Hepatocyte (in vitro differentiated cells): ENCODE data around the gene AIRE. TPM values are rescaled to one million over a fixed set of nuclear protein-coding genes. Genes with fewer than 3 reads are reported as not detected.
A peak's percentile ranks its signal among the peaks of the same experiment; 100 is the strongest.

Experiments used
- DNase-seq: peaks from one replicate; pipeline ENCODE4 v3.0.0-alpha.2; 2016; ENCODE audit warnings: low spot score
- H2AFZ ChIP-seq: fragments of 200-600 bp; sonication (generic); 2 replicates; pipeline ENCODE4 v1.6.0; 2016; ENCODE audit warnings: antibody characterized with exemption, mild to moderate bottlenecking
- H3K27ac ChIP-seq: fragments of 200-600 bp; sonication (generic); 2 replicates; pipeline ENCODE4 v1.5.1; 2016; ENCODE audit warnings: mild to moderate bottlenecking
- H3K27me3 ChIP-seq: fragments of 200-600 bp; sonication (generic); 2 replicates; pipeline ENCODE4 v1.6.1; 2016
- H3K36me3 ChIP-seq: fragments of 200-600 bp; sonication (generic); replicated peaks from 2 replicates; pipeline ENCODE4 v1.5.1; 2016; ENCODE audit warnings: low read depth; ENCODE audit not compliant: insufficient read depth
- H3K4me1 ChIP-seq: fragments of 200-600 bp; sonication (generic); 2 replicates; pipeline ENCODE4 v1.5.1; 2016; ENCODE audit warnings: mild to moderate bottlenecking, moderate library complexity; ENCODE audit not compliant: insufficient read depth
- H3K4me2 ChIP-seq: fragments of 200-600 bp; sonication (generic); 2 replicates; pipeline ENCODE4 v1.6.0; 2016
- H3K4me3 ChIP-seq: fragments of 200-600 bp; sonication (generic); 2 replicates; pipeline ENCODE4 v1.5.1; 2016; ENCODE audit warnings: mild to moderate bottlenecking
- H3K79me2 ChIP-seq: fragments of 200-600 bp; sonication (generic); 2 replicates; pipeline ENCODE4 v1.6.0; 2017; ENCODE audit warnings: mild to moderate bottlenecking
- H3K9me2 ChIP-seq: fragments of 200-600 bp; sonication (generic); replicated peaks from 2 replicates; pipeline ENCODE4 v1.6.0; 2017; ENCODE audit warnings: mild to moderate bottlenecking; ENCODE audit not compliant: insufficient read depth
- H3K9me3 ChIP-seq: fragments of 200-600 bp; sonication (generic); 2 replicates; pipeline ENCODE4 v1.5.1; 2016; ENCODE audit warnings: low read depth, mild to moderate bottlenecking
- H4K20me1 ChIP-seq: fragments of 200-600 bp; sonication (generic); 2 replicates; pipeline ENCODE4 v1.6.0; 2016; ENCODE audit warnings: mild to moderate bottlenecking; ENCODE audit not compliant: insufficient read depth, poor library complexity, severe bottlenecking
- EZH2 ChIP-seq: fragments of 200-600 bp; sonication (generic); IDR thresholded peaks from 2 replicates; pipeline ENCODE4 v1.6.1; 2016; ENCODE audit warnings: antibody characterized with exemption, mild to moderate bottlenecking, borderline replicate concordance
- EZH2phosphoT487 ChIP-seq: fragments of 200-600 bp; sonication (generic); IDR thresholded peaks from one replicate; pipeline ENCODE4 v1.6.1; 2018; ENCODE audit warnings: antibody characterized with exemption, mild to moderate bottlenecking, low read depth, moderate library complexity; ENCODE audit not compliant: unreplicated experiment, severe bottlenecking
- WGBS: methylation state at CpG from one replicate; pipeline ENCODE4 v1.1.6; 2016; ENCODE audit warnings: low lambda C conversion rate; ENCODE audit errors: missing lambda C conversion rate; 5-methylcytosine and 5-hydroxymethylcytosine counted together
- polyA plus RNA-seq: library from polyadenylated mRNA; unstranded; fragments of >200 nt; fragmentation: Nextera tagmentation; extraction: Ambion mirVana; gene quantifications from 2 replicates; pipeline ENCODE4 v1.2.1, GENCODE V29; 2016
- total RNA-seq: library from RNA; depleted of rRNA; stranded (reverse); fragments of >200 nt; gene quantifications from 2 replicates; pipeline ENCODE4 v1.2.3, GENCODE V29; 2014
- TF ChIP-seq, protein P1 (sequence below): fragments of 200-600 bp; sonication (generic); IDR thresholded peaks from 2 replicates; pipeline ENCODE4 v1.5.1; 2016; ENCODE audit warnings: antibody characterized with exemption, mild to moderate bottlenecking; ENCODE audit not compliant: poor library complexity

AIRE gene
- total and polyA plus RNA-seq, 2 experiments from 2014 or later = 0.42 to 1.00 TPM

DNA sequence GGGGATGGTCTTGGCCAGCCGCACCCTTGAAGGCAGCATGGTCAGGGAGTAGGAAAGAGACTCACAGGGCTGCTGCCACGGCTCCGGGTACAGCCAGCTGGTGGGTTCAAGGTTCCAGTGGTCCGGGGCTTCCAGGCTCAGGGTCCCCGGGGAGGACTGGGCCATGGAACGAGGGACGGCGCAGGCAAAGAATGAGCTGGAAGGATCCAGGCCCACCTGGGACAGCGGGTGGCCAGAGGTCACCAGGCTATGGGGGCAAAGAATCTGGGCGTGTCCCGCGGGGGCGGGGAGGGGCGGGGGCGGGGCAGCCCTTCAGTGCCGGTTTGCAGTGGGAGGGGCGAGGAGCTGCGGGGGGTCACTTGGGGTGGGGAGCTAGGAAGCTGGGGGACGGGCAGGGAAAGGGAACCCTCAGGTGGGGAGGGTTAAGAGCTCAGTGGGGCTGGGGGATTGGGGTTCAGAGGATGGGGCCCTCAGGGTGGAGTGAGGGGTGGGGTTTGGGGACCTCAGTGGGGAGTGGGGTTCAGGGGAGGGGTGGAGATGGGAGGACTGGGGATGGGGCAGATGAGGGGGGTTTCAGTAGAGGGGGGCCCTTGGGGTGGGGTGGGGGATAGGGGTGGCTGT is 23.9 kb upstream of the AIRE start, which contains the start of gene DNMT3L:
DNMT3L (minus strand) TSS at position 223 of the 621 bp plus-strand sequence. CDS start 638 bp downstream, outside the sequence.
- H3K27me3 ChIP-seq = no peaks in the 10 kb centered on the region
- no peaks in the 10 kb centered on the region for H3K9me3 ChIP-seq
- no peaks in the 10 kb centered on the region for H3K79me2 ChIP-seq
- H3K27ac ChIP-seq = no peak within 1 kb of the TSS
- 91% methylated on average over 9 of the region's 19 CpGs for WGBS
- peak; percentile 4 for DNase-seq
- H3K9me2 ChIP-seq = no peaks in the 10 kb centered on the region
- no peaks in the 10 kb centered on the region for H3K4me1 ChIP-seq
- TF ChIP-seq, protein P1, sequence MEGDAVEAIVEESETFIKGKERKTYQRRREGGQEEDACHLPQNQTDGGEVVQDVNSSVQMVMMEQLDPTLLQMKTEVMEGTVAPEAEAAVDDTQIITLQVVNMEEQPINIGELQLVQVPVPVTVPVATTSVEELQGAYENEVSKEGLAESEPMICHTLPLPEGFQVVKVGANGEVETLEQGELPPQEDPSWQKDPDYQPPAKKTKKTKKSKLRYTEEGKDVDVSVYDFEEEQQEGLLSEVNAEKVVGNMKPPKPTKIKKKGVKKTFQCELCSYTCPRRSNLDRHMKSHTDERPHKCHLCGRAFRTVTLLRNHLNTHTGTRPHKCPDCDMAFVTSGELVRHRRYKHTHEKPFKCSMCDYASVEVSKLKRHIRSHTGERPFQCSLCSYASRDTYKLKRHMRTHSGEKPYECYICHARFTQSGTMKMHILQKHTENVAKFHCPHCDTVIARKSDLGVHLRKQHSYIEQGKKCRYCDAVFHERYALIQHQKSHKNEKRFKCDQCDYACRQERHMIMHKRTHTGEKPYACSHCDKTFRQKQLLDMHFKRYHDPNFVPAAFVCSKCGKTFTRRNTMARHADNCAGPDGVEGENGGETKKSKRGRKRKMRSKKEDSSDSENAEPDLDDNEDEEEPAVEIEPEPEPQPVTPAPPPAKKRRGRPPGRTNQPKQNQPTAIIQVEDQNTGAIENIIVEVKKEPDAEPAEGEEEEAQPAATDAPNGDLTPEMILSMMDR = no peak
- TF ChIP-seq EZH2 (no peak), EZH2phosphoT487 (no peak)
- H4K20me1 ChIP-seq = no peaks in the 10 kb centered on the region
- no peak within 1 kb of the TSS for H2AFZ ChIP-seq
- H3K4me3 ChIP-seq = no peak within 1 kb of the TSS
- no peak within 1 kb of the TSS for H3K4me2 ChIP-seq
- no peaks in the 10 kb centered on the region for H3K36me3 ChIP-seq

- H3K9me2 ChIP-seq = no peaks in the 10 kb centered on the region
- no peak overlapping the region for H3K27ac ChIP-seq
- H3K79me2 ChIP-seq = no peaks in the 10 kb centered on the region
- H3K9me3 ChIP-seq = no peaks in the 10 kb centered on the region
- peak; percentile 5 for DNase-seq
- no peak overlapping the region for H2AFZ ChIP-seq
- no peak overlapping the region for H3K4me2 ChIP-seq
- H3K4me3 ChIP-seq = no peak overlapping the region
- TF ChIP-seq, protein P1 = no peak
- TF ChIP-seq EZH2phosphoT487 (no peak), EZH2 (no peak)
- no CpG with 5 or more reads among the region's 12 CpGs for WGBS
- no peaks in the 10 kb centered on the region for H3K27me3 ChIP-seq
- no peaks in the 10 kb centered on the region for H3K4me1 ChIP-seq
- no peaks in the 10 kb centered on the region for H4K20me1 ChIP-seq
- H3K36me3 ChIP-seq = no peaks in the 10 kb centered on the region
These were observed 23.2 kb upstream of the AIRE start for GRCh38 chr21:44262338-44263056.

- H3K79me2 ChIP-seq = no peaks in the 10 kb centered on the region
- WGBS = 46% methylated on average over 15 of the region's 18 CpGs
- H4K20me1 ChIP-seq = no peaks in the 10 kb centered on the region
- no peak overlapping the region for H2AFZ ChIP-seq
- no peak overlapping the region for H3K27ac ChIP-seq
- H3K9me3 ChIP-seq = no peaks in the 10 kb centered on the region
- no peaks in the 10 kb centered on the region for H3K4me1 ChIP-seq
- H3K36me3 ChIP-seq = no peaks in the 10 kb centered on the region
- no peak for DNase-seq
- no peak overlapping the region for H3K4me3 ChIP-seq
- H3K27me3 ChIP-seq = no peaks in the 10 kb centered on the region
- no peak overlapping the region for H3K4me2 ChIP-seq
- H3K9me2 ChIP-seq = no peaks in the 10 kb centered on the region
- TF ChIP-seq, protein P1 = no peak
- TF ChIP-seq EZH2 = no peak
- no peak for TF ChIP-seq EZH2phosphoT487
These were observed 22.4 kb upstream of the AIRE start for GRCh38 chr21:44263221-44263760.
